MM.1S (cell line): ENCODE results near the gene NR6A1.

Source experiments
- DNase-seq: peaks from one replicate; pipeline ENCODE4 v3.0.0-alpha.2; 2015
- H2AFZ ChIP-seq: fragments of 300-600 bp; sonication (generic); 2 replicates; pipeline ENCODE4 v1.6.0; 2016; ENCODE audit warnings: antibody characterized with exemption, low read length
- H3F3A ChIP-seq: fragments of 300-600 bp; sonication (generic); 2 replicates; pipeline ENCODE4 v1.6.1; 2016; ENCODE audit warnings: mild to moderate bottlenecking, antibody characterized with exemption, low read length, moderate library complexity, mixed read lengths; ENCODE audit not compliant: insufficient read depth
- H3K27ac ChIP-seq: fragments of 300-600 bp; sonication (generic); 2 replicates; pipeline ENCODE4 v1.5.1; 2016; ENCODE audit warnings: mild to moderate bottlenecking, low read length
- H3K27me3 ChIP-seq: fragments of 300-600 bp; sonication (generic); replicated peaks from 2 replicates; pipeline ENCODE4 v1.6.0; 2016; ENCODE audit warnings: low read length; ENCODE audit not compliant: insufficient read depth
- H3K36me3 ChIP-seq: fragments of 300-600 bp; sonication (generic); replicated peaks from 2 replicates; pipeline ENCODE4 v1.6.1; 2016; ENCODE audit warnings: mild to moderate bottlenecking, low read length, mixed read lengths; ENCODE audit not compliant: insufficient read depth
- H3K4me1 ChIP-seq: fragments of 300-600 bp; sonication (generic); 2 replicates; pipeline ENCODE4 v1.6.1; 2016; ENCODE audit warnings: low read length, mixed read lengths
- H3K4me2 ChIP-seq: fragments of 300-600 bp; sonication (generic); 2 replicates; pipeline ENCODE4 v1.6.0; 2016; ENCODE audit warnings: low read depth, low read length
- H3K4me3 ChIP-seq: fragments of 300-600 bp; sonication (generic); 2 replicates; pipeline ENCODE4 v1.5.1; 2016; ENCODE audit warnings: low read length, mixed read lengths
- H3K79me2 ChIP-seq: fragments of 300-600 bp; sonication (generic); 2 replicates; pipeline ENCODE4 v1.6.1; 2016; ENCODE audit warnings: mixed run types, low read length, mixed read lengths
- H3K9ac ChIP-seq: fragments of 300-600 bp; sonication (generic); 2 replicates; pipeline ENCODE4 v1.6.1; 2016; ENCODE audit warnings: low read length, mixed read lengths
- H3K9me2 ChIP-seq: fragments of 300-600 bp; sonication (generic); replicated peaks from 2 replicates; pipeline ENCODE4 v1.6.1; 2016; ENCODE audit warnings: mild to moderate bottlenecking, low read length, mixed read lengths; ENCODE audit not compliant: insufficient read depth
- H3K9me3 ChIP-seq: fragments of 300-600 bp; sonication (generic); replicated peaks from 2 replicates; pipeline ENCODE4 v1.6.1; 2016; ENCODE audit warnings: mild to moderate bottlenecking, low read length, mixed read lengths; ENCODE audit not compliant: insufficient read depth
- H4K20me1 ChIP-seq: fragments of 300-600 bp; sonication (generic); 2 replicates; pipeline ENCODE4 v1.6.1; 2016; ENCODE audit warnings: mild to moderate bottlenecking, low read length, moderate library complexity, mixed read lengths; ENCODE audit not compliant: insufficient read depth
- CTCF ChIP-seq: fragments of 300-600 bp; sonication (generic); IDR thresholded peaks from 2 replicates; pipeline ENCODE4 v1.5.1; 2016; ENCODE audit warnings: antibody characterized with exemption, low read length, mixed read lengths
- EZH2 ChIP-seq: fragments of 300-600 bp; sonication (generic); optimal IDR thresholded peaks from 2 replicates; pipeline ENCODE3; 2017; ENCODE audit warnings: low read depth, mild to moderate bottlenecking, antibody characterized with exemption, low read length, mixed read lengths
- EZH2phosphoT487 ChIP-seq: fragments of 300-600 bp; sonication (generic); IDR thresholded peaks from 2 replicates; pipeline ENCODE4 v1.6.1; 2018; ENCODE audit warnings: antibody characterized with exemption, low read length

NR6A1 gene

GRCh38 chr9:124602632-124603031 is 168.5 kb downstream of the NR6A1 start:
- no peaks in the 10 kb centered on the region for H4K20me1 ChIP-seq
- no peaks in the 10 kb centered on the region for H3K36me3 ChIP-seq
- H3K79me2 ChIP-seq: no peaks in the 10 kb centered on the region
- no peak overlapping the region for H3K4me3 ChIP-seq
- no peak for DNase-seq
- no peak for TF ChIP-seq EZH2
- no peak for TF ChIP-seq CTCF
- no peak for TF ChIP-seq EZH2phosphoT487
- no peaks in the 10 kb centered on the region for H3F3A ChIP-seq
- H2AFZ ChIP-seq: no peak overlapping the region
- no peak overlapping the region for H3K4me2 ChIP-seq
- H3K27ac ChIP-seq: no peak overlapping the region
- no peak overlapping the region for H3K9ac ChIP-seq
- no peaks in the 10 kb centered on the region for H3K9me3 ChIP-seq
- H3K9me2 ChIP-seq: no peaks in the 10 kb centered on the region
- H3K27me3 ChIP-seq: no peaks in the 10 kb centered on the region
- no peaks in the 10 kb centered on the region for H3K4me1 ChIP-seq

- TF ChIP-seq CTCF (no peak), EZH2phosphoT487 (no peak), EZH2 (no peak)
- Histone ChIP-seq H3K27ac (no peak overlapping the region), H3K4me3 (no peak overlapping the region), H3K4me2 (no peak overlapping the region), H2AFZ (no peak overlapping the region), H3K9ac (no peak overlapping the region), H3K79me2 (no peaks in the 10 kb centered on the region), H4K20me1 (no peaks in the 10 kb centered on the region), H3K4me1 (no peaks in the 10 kb centered on the region), H3K36me3 (no peaks in the 10 kb centered on the region), H3F3A (no peaks in the 10 kb centered on the region), H3K9me2 (no peaks in the 10 kb centered on the region), H3K27me3 (no peaks in the 10 kb centered on the region), H3K9me3 (no peaks in the 10 kb centered on the region)
- DNase-seq: no peak
Measured at GRCh38 chr9:124602204-124602603, 168.9 kb downstream of the NR6A1 start.

GRCh38 chr9:124600407-124600806 is 170.7 kb downstream of the NR6A1 start:
- Histone ChIP-seq H3F3A (no peaks in the 10 kb centered on the region), H3K27me3 (no peaks in the 10 kb centered on the region), H3K9ac (no peak overlapping the region), H3K27ac (no peak overlapping the region), H3K4me1 (no peaks in the 10 kb centered on the region), H3K4me3 (no peak overlapping the region), H3K4me2 (no peak overlapping the region), H3K9me3 (no peaks in the 10 kb centered on the region), H3K36me3 (no peaks in the 10 kb centered on the region), H3K79me2 (no peaks in the 10 kb centered on the region), H2AFZ (no peak overlapping the region), H3K9me2 (no peaks in the 10 kb centered on the region), H4K20me1 (no peaks in the 10 kb centered on the region)
- TF ChIP-seq CTCF (no peak), EZH2phosphoT487 (no peak), EZH2 (no peak)
- no peak for DNase-seq
